Thymus (tissue), 11 donors: Measurements from ENCODE around the gene ZNF362. TPM values are rescaled to one million over a fixed set of nuclear protein-coding genes. Genes with fewer than 3 reads are reported as not detected.

Experiments
- DNase-seq, 9 donors: peaks; one replicate each; pipeline ENCODE4 v3.0.0-alpha.2; 2013; ENCODE audit warnings: low spot score in 9 of 9, low read depth in 6 of 9, missing footprints in 1 of 9
- H3K27ac ChIP-seq, 2 donors: one replicate each; pipeline ENCODE4 v1.5.1; 2013; ENCODE audit warnings: control low read depth in 1 of 2, low read depth in 1 of 2, low read length in 1 of 2, mild to moderate bottlenecking in 1 of 2, moderate library complexity in 1 of 2
- H3K27me3 ChIP-seq, 2 donors: one replicate each; pipeline ENCODE4 v1.5.1; 2013; ENCODE audit warnings: low read length in 1 of 2; ENCODE audit not compliant: control insufficient read depth in 2 of 2, insufficient read depth in 1 of 2
- H3K36me3 ChIP-seq, 2 donors: one replicate each; pipeline ENCODE4 v1.5.1; 2013; ENCODE audit warnings: low read length in 1 of 2, mild to moderate bottlenecking in 1 of 2, moderate library complexity in 1 of 2; ENCODE audit not compliant: control insufficient read depth in 2 of 2, insufficient read depth in 2 of 2
- H3K4me1 ChIP-seq, 2 donors: one replicate each; pipeline ENCODE4 v1.5.1; 2013; ENCODE audit warnings: low read length in 2 of 2; ENCODE audit not compliant: control insufficient read depth in 2 of 2, insufficient read depth in 2 of 2
- H3K4me3 ChIP-seq, 2 donors: one replicate each; pipeline ENCODE4 v1.5.1; 2013; ENCODE audit warnings: low read length in 2 of 2, control low read depth in 1 of 2, mild to moderate bottlenecking in 1 of 2
- H3K9me3 ChIP-seq, 2 donors: one replicate each; pipeline ENCODE4 v1.5.1; 2013; ENCODE audit warnings: low read length in 1 of 2, mild to moderate bottlenecking in 1 of 2; ENCODE audit not compliant: control insufficient read depth in 2 of 2, insufficient read depth in 1 of 2
- WGBS: extraction: QIAGEN DNeasy Blood & Tissue Kit; methylation state at CpG from one replicate; pipeline ENCODE4 v1.1.7; 2013; 5-methylcytosine and 5-hydroxymethylcytosine counted together
- polyA plus RNA-seq: library from polyadenylated mRNA; stranded (reverse); fragments of 200-250 nt; gene quantifications from one replicate; pipeline ENCODE4 v1.2.3, GENCODE V29; 2013
- total RNA-seq: library from RNA; stranded (reverse); fragments of 120-200 nt; gene quantifications from one replicate; pipeline ENCODE4 v1.2.4, GENCODE V29; 2013
- donor health status: healthy.

Gene ZNF362
- total and polyA plus RNA-seq, 2 donors: 11.0 to 18.3 TPM

- H3K36me3 ChIP-seq: no peaks in the 10 kb centered on the region
- DNase-seq: no peak
- WGBS: 77% methylated on average over 5 of the region's 5 CpGs
Observed at GRCh38 chr1:33312413-33312749, 56.1 kb downstream of the ZNF362 start.

GRCh38 chr1:33314416-33314815 lies 58.1 kb downstream of the ZNF362 start:
- Histone ChIP-seq H3K4me1 (no peaks in the 10 kb centered on the region), H3K36me3 (no peaks in the 10 kb centered on the region), H3K27ac (no peak overlapping the region), H3K27me3 (peaks cover 0 to 11% of the 10 kb centered on the region in 2 donors), H3K9me3 (no peaks in the 10 kb centered on the region), H3K4me3 (no peak overlapping the region)
- WGBS: 92% methylated on average over 9 of the region's 9 CpGs
- DNase-seq: no peak

More at GRCh38 chr1:33312413-33312749, 56.1 kb downstream of the ZNF362 start:
- Histone ChIP-seq H3K4me3 (no peak overlapping the region), H3K9me3 (no peaks in the 10 kb centered on the region), H3K27ac (no peak overlapping the region), H3K4me1 (no peaks in the 10 kb centered on the region), H3K27me3 (peaks cover 0 to 12% of the 10 kb centered on the region in 2 donors)

GRCh38 chr1:33316601-33317000 lies 60.3 kb downstream of the ZNF362 start:
- 92% methylated on average over 2 of the region's 2 CpGs for WGBS
- H3K4me1 ChIP-seq: no peaks in the 10 kb centered on the region
- no peak for DNase-seq
- H3K36me3 ChIP-seq: no peaks in the 10 kb centered on the region
- no peak overlapping the region for H3K27ac ChIP-seq
- H3K27me3 ChIP-seq: peaks cover 0 to 11% of the 10 kb centered on the region in 2 donors
- no peaks in the 10 kb centered on the region for H3K9me3 ChIP-seq
- no peak overlapping the region for H3K4me3 ChIP-seq

GRCh38 chr1:33317354-33317753 lies 61.1 kb downstream of the ZNF362 start:
- Histone ChIP-seq H3K27me3 (peaks cover 0 to 8% of the 10 kb centered on the region in 2 donors), H3K9me3 (no peaks in the 10 kb centered on the region), H3K27ac (no peak overlapping the region), H3K36me3 (no peaks in the 10 kb centered on the region), H3K4me1 (no peaks in the 10 kb centered on the region), H3K4me3 (no peak overlapping the region)
- 36% methylated on average over 1 of the region's 1 CpG for WGBS
- no peak for DNase-seq

- Histone ChIP-seq H3K27ac (no peak overlapping the region), H3K4me1 (no peaks in the 10 kb centered on the region), H3K9me3 (no peaks in the 10 kb centered on the region), H3K36me3 (peaks cover 3 to 5% of the 10 kb centered on the region in 2 donors), H3K4me3 (no peak overlapping the region), H3K27me3 (peaks cover 0 to 8% of the 10 kb centered on the region in 2 donors)
- no peak for DNase-seq
- WGBS: 67% methylated on average over 6 of the region's 6 CpGs
Observed at GRCh38 chr1:33317946-33318345, 61.7 kb downstream of the ZNF362 start.

- DNase-seq: no peak
- Histone ChIP-seq H3K27me3 (peaks cover 0 to 8% of the 10 kb centered on the region in 2 donors), H3K36me3 (peaks cover 16 to 19% of the 10 kb centered on the region in 2 donors), H3K4me3 (no peak overlapping the region), H3K4me1 (no peaks in the 10 kb centered on the region), H3K9me3 (no peaks in the 10 kb centered on the region), H3K27ac (no peak overlapping the region)
- WGBS: 97% methylated on average over 9 of the region's 9 CpGs
Observed at GRCh38 chr1:33319186-33319948, 63.1 kb downstream of the ZNF362 start.

- Histone ChIP-seq H3K27me3 (peaks cover 0 to 8% of the 10 kb centered on the region in 2 donors), H3K36me3 (peaks cover 24 to 26% of the 10 kb centered on the region in 2 donors), H3K4me1 (no peaks in the 10 kb centered on the region), H3K9me3 (no peaks in the 10 kb centered on the region), H3K27ac (no peak overlapping the region), H3K4me3 (no peak overlapping the region)
- 97% methylated on average over 12 of the region's 12 CpGs for WGBS
- DNase-seq: no peak
Observed at GRCh38 chr1:33319949-33320618, 63.8 kb downstream of the ZNF362 start.

GRCh38 chr1:33320619-33321165 lies 64.4 kb downstream of the ZNF362 start, which contains the start of gene A3GALT2:
A3GALT2 (minus strand) TSS chr1:33321098; CDS start chr1:33321098, 0 bp downstream.
- Histone ChIP-seq H3K36me3 (peaks cover 30 to 32% of the 10 kb centered on the region in 2 donors), H3K9me3 (no peaks in the 10 kb centered on the region), H3K4me1 (no peaks in the 10 kb centered on the region), H3K27me3 (peaks cover 0 to 8% of the 10 kb centered on the region in 2 donors), H3K4me3 (no peak within 1 kb of the TSS), H3K27ac (no peak within 1 kb of the TSS)
- no peak for DNase-seq
- WGBS: 91% methylated on average over 8 of the region's 8 CpGs

GRCh38 chr1:33321178-33321577 lies 64.9 kb downstream of the ZNF362 start:
- Histone ChIP-seq H3K9me3 (no peaks in the 10 kb centered on the region), H3K4me3 (no peak overlapping the region), H3K36me3 (peaks cover 35 to 37% of the 10 kb centered on the region in 2 donors), H3K27me3 (peaks cover 0 to 8% of the 10 kb centered on the region in 2 donors), H3K4me1 (no peaks in the 10 kb centered on the region), H3K27ac (no peak overlapping the region)
- DNase-seq: no peak
- WGBS: 96% methylated on average over 5 of the region's 5 CpGs
